ENCODE data around the gene PRDM2. TPM values are rescaled to one million over a fixed set of nuclear protein-coding genes. Genes with fewer than 3 reads are reported as not detected.

Gene PRDM2
- polyA plus RNA-seq, 3 donors: 4.1 to 22.5 (median 7.6) TPM

- no peaks in the 10 kb centered on the region for H3K27me3 ChIP-seq (ENCODE audit: control insufficient read depth in 2 of 2, insufficient read depth in 2 of 2, low read length in 2 of 2)
- no peaks in the 10 kb centered on the region for H3K4me1 ChIP-seq (ENCODE audit: control insufficient read depth in 1 of 2, insufficient read depth in 2 of 2, low read length in 2 of 2)
- H3K4me3 Mint-ChIP-seq: no peak overlapping the region
- intact Hi-C loops (cut with micrococcal nuclease): no loop called here
- peaks cover 0 to 10% (median 5%) of the 10 kb centered on the region in 7 donors for H3K9me3 Mint-ChIP-seq
- WGBS (ENCODE audit: insufficient coverage): no CpG with 5 or more reads among the region's 3 CpGs
- H4K20me1 ChIP-seq (ENCODE audit: insufficient read depth, low read length): no peaks in the 10 kb centered on the region
- no peak overlapping the region for H3K27ac ChIP-seq (ENCODE audit: low read depth in 1 of 2, low read length in 2 of 2)
- no peaks in the 10 kb centered on the region for H3K36me3 ChIP-seq (replicated peaks in 1 of 2; ENCODE audit: control insufficient read depth in 1 of 2, insufficient read depth in 2 of 2, low read length in 2 of 2)
- no peak overlapping the region for H3K9ac ChIP-seq (ENCODE audit: insufficient read depth, low read length, poor library complexity, severe bottlenecking)
- H2AFZ ChIP-seq (ENCODE audit: insufficient read depth, low read depth, low read length, poor library complexity, severe bottlenecking): no peak overlapping the region
- H3K79me2 ChIP-seq (ENCODE audit: insufficient read depth, low read length): no peaks in the 10 kb centered on the region
- H3K4me1 Mint-ChIP-seq: no peaks in the 10 kb centered on the region
- TF ChIP-seq CTCF (IDR thresholded peaks at IDR 0.05): no peak
- no peaks in the 10 kb centered on the region for H3K9me3 ChIP-seq (replicated peaks in 1 of 2; ENCODE audit: control insufficient read depth in 1 of 2, insufficient read depth in 1 of 2, low read length in 2 of 2)
- H3K27ac Mint-ChIP-seq: no peak overlapping the region
- no peaks in the 10 kb centered on the region for H3K36me3 Mint-ChIP-seq
- peak in 1 of 3 donors; percentile 20 for DNase-seq
- no peak overlapping the region for H3K4me3 ChIP-seq (replicated peaks in 1 of 3; ENCODE audit: low read depth in 2 of 3, low read length in 3 of 3)
- no peak overlapping the region for H3K4me2 ChIP-seq (replicated peaks; ENCODE audit: extremely low read depth, low read length, poor library complexity, severe bottlenecking)
- H3K27me3 Mint-ChIP-seq (ENCODE audit: low read depth in 3 of 3): peaks cover 2 to 17% (median 5%) of the 10 kb centered on the region in 3 donors
Observed at GRCh38 chr1:13651279-13651678, 48.7 kb upstream of the PRDM2 start.

GRCh38 chr1:13652238-13652637, 47.8 kb upstream of the PRDM2 start:
- TF ChIP-seq CTCF (IDR thresholded peaks at IDR 0.05): no peak

More at GRCh38 chr1:13652238-13652637, 47.8 kb upstream of the PRDM2 start:
- 100% methylated on average over 1 of the region's 1 CpG for WGBS (ENCODE audit: insufficient coverage)
- H3K4me2 ChIP-seq (replicated peaks; ENCODE audit: extremely low read depth, low read length, poor library complexity, severe bottlenecking): no peak overlapping the region
- no peaks in the 10 kb centered on the region for H3K27me3 ChIP-seq (ENCODE audit: control insufficient read depth in 2 of 2, insufficient read depth in 2 of 2, low read length in 2 of 2)
- DNase-seq: no peak
- Mint-ChIP-seq H3K36me3 (no peaks in the 10 kb centered on the region), H3K27me3 (ENCODE audit: low read depth in 3 of 3) (peaks cover 2 to 17% (median 4%) of the 10 kb centered on the region in 3 donors), H3K4me1 (no peaks in the 10 kb centered on the region), H3K27ac (peak overlapping the region in 1 of 7 donors; percentile 50), H3K4me3 (no peak overlapping the region), H3K9me3 (peaks cover 0 to 11% (median 5%) of the 10 kb centered on the region in 7 donors)
- H3K27ac ChIP-seq (ENCODE audit: low read depth in 1 of 2, low read length in 2 of 2): no peak overlapping the region
- intact Hi-C loops (cut with micrococcal nuclease): no loop called here
- no peak overlapping the region for H3K9ac ChIP-seq (ENCODE audit: insufficient read depth, low read length, poor library complexity, severe bottlenecking)
- H3K9me3 ChIP-seq (replicated peaks in 1 of 2; ENCODE audit: control insufficient read depth in 1 of 2, insufficient read depth in 1 of 2, low read length in 2 of 2): no peaks in the 10 kb centered on the region
- H3K36me3 ChIP-seq (replicated peaks in 1 of 2; ENCODE audit: control insufficient read depth in 1 of 2, insufficient read depth in 2 of 2, low read length in 2 of 2): no peaks in the 10 kb centered on the region
- H4K20me1 ChIP-seq (ENCODE audit: insufficient read depth, low read length): no peaks in the 10 kb centered on the region
- no peak overlapping the region for H2AFZ ChIP-seq (ENCODE audit: insufficient read depth, low read depth, low read length, poor library complexity, severe bottlenecking)
- no peak overlapping the region for H3K4me3 ChIP-seq (replicated peaks in 1 of 3; ENCODE audit: low read depth in 2 of 3, low read length in 3 of 3)
- H3K79me2 ChIP-seq (ENCODE audit: insufficient read depth, low read length): no peaks in the 10 kb centered on the region
- no peaks in the 10 kb centered on the region for H3K4me1 ChIP-seq (ENCODE audit: control insufficient read depth in 1 of 2, insufficient read depth in 2 of 2, low read length in 2 of 2)

Data from CD14-positive monocyte (primary cell).